HG02588 (cell line): ENCODE results near the gene SH2B3.

Experiments used
- ATAC-seq: cut with Tn5 transposase; IDR thresholded peaks from one replicate; pipeline ENCODE4 v1.9.1; 2021; ENCODE audit warnings: mild to moderate bottlenecking, moderate library complexity; ENCODE audit not compliant: unreplicated experiment

Gene SH2B3

GRCh38 chr12:111408686-111409402, 3.1 kb downstream of the SH2B3 start:
- no peak for ATAC-seq

- no peak for ATAC-seq
Observed at GRCh38 chr12:111409403-111409779, 3.7 kb downstream of the SH2B3 start.

- ATAC-seq, result no peak
Observed at GRCh38 chr12:111409780-111410430, 4.2 kb downstream of the SH2B3 start.

- ATAC-seq, result no peak
Observed at GRCh38 chr12:111410431-111411184, 4.9 kb downstream of the SH2B3 start.

- ATAC-seq, result no peak
Observed at GRCh38 chr12:111411185-111411764, 5.6 kb downstream of the SH2B3 start.

- ATAC-seq, result no peak
Observed at GRCh38 chr12:111412007-111412829, 6.5 kb downstream of the SH2B3 start.

- ATAC-seq, result no peak
Observed at GRCh38 chr12:111412830-111413441, 7.2 kb downstream of the SH2B3 start.

GRCh38 chr12:111413442-111414086, 7.8 kb downstream of the SH2B3 start:
- no peak for ATAC-seq

- ATAC-seq, result no peak
Observed at GRCh38 chr12:111414711-111415252, 9.1 kb downstream of the SH2B3 start.

- no peak for ATAC-seq
Observed at GRCh38 chr12:111417290-111417689, 11.6 kb downstream of the SH2B3 start.

- no peak for ATAC-seq
Observed at GRCh38 chr12:111417784-111418593, 12.3 kb downstream of the SH2B3 start.

- no peak for ATAC-seq
Observed at GRCh38 chr12:111418594-111418880, 12.8 kb downstream of the SH2B3 start.

GRCh38 chr12:111419784-111420183, 14.1 kb downstream of the SH2B3 start:
- ATAC-seq, result no peak

GRCh38 chr12:111420494-111420893, 14.8 kb downstream of the SH2B3 start:
- no peak for ATAC-seq

GRCh38 chr12:111424189-111424792, 18.6 kb downstream of the SH2B3 start:
- no peak for ATAC-seq

- ATAC-seq, result no peak
Observed at GRCh38 chr12:111424793-111425251, 19.1 kb downstream of the SH2B3 start.

GRCh38 chr12:111425655-111426054, 19.9 kb downstream of the SH2B3 start:
- no peak for ATAC-seq
